ENCODE data around the gene NOS3. TPM values are rescaled to one million over a fixed set of nuclear protein-coding genes. Genes with fewer than 3 reads are reported as not detected.

Gene NOS3
- total RNA-seq, 2 experiments from 2014 or later = 5.4 to 6.2 TPM

- POLR2A ChIA-PET = interaction anchor here (1.0 to 1.6 kb wide), 2 partner anchors 13 to 33 kb away, joined by 4 to 5 read pairs; no protein-coding TSS in a partner anchor
- CTCF ChIA-PET = interaction anchor here (0.6 to 5.3 kb wide), 23 partner anchors 8 to 282 kb away, joined by 3 to 96 read pairs (median 7); partner anchors contain the start of genes NOS3 and TMUB1
- H3K4me3 Mint-ChIP-seq = no peak overlapping the region
- DNase-seq (no peak), ATAC-seq (no peak)
- TF ChIP-seq, protein P1, sequence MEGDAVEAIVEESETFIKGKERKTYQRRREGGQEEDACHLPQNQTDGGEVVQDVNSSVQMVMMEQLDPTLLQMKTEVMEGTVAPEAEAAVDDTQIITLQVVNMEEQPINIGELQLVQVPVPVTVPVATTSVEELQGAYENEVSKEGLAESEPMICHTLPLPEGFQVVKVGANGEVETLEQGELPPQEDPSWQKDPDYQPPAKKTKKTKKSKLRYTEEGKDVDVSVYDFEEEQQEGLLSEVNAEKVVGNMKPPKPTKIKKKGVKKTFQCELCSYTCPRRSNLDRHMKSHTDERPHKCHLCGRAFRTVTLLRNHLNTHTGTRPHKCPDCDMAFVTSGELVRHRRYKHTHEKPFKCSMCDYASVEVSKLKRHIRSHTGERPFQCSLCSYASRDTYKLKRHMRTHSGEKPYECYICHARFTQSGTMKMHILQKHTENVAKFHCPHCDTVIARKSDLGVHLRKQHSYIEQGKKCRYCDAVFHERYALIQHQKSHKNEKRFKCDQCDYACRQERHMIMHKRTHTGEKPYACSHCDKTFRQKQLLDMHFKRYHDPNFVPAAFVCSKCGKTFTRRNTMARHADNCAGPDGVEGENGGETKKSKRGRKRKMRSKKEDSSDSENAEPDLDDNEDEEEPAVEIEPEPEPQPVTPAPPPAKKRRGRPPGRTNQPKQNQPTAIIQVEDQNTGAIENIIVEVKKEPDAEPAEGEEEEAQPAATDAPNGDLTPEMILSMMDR (IDR thresholded peaks at IDR 0.05) = no peak
- H3K9me3 Mint-ChIP-seq = no peaks in the 10 kb centered on the region
- peaks cover 19% of the 10 kb centered on the region for H3K27me3 Mint-ChIP-seq
- H3K27ac Mint-ChIP-seq = no peak overlapping the region
- H3K36me3 Mint-ChIP-seq (ENCODE audit: low read depth) = no peaks in the 10 kb centered on the region
- intact Hi-C loops (cut with micrococcal nuclease) = no loop called here
- peaks cover 3% of the 10 kb centered on the region for H3K4me1 Mint-ChIP-seq (ENCODE audit: low read depth)
These were observed 28.6 kb upstream of the NOS3 start for GRCh38 chr7:150962290-150962552.

DNA sequence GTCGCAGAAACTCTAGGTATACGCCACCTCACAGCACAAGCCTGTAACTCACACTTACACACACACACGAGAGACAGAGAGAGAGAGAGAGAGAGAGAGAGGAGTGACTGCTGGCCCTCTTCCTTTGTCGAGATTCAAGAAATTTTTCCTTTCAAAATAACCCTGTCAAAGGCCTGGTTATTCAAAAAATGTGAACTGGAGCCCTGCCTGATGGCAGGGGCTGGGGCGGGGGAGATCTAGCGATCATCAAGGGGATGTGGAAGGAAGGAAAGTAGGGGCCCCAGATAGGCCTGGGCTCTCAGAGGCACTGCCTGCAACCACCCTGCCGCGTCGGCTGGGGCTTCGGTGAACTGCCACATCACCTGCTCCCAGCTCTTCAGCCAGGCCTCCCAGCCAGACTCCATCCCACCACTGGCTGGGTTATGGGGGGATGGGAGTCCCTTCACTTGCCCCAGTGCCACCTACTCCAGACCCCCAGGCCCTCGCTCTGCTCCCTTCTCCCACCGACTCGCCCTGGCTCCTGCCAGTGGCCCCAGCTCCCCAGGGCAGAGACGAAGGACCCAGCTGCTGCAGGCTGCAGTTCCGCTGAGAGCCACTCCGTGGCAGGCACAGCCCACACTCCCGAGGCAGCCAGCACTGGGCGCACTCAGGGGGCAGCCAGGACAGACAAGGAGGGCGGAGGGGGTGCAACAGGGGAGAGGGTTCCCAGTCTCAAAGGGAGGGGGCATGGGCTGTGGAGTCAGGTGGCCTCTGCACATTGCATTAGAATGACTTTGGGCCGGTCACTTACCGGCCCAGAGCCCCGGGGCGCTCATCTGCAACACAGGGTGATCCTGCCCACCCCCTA is 28.0 kb upstream of the NOS3 start:
- Mint-ChIP-seq H3K4me3 (no peak overlapping the region), H3K4me1 (ENCODE audit: low read depth) (peaks cover 2% of the 10 kb centered on the region), H3K27me3 (peaks cover 16% of the 10 kb centered on the region), H3K27ac (no peak overlapping the region), H3K36me3 (ENCODE audit: low read depth) (no peaks in the 10 kb centered on the region), H3K9me3 (no peaks in the 10 kb centered on the region)
- CTCF ChIA-PET = interaction anchor here (0.6 to 5.3 kb wide), 38 partner anchors 8 to 281 kb away, joined by 3 to 96 read pairs (median 5); partner anchors contain the start of genes NOS3 and TMUB1
- TF ChIP-seq, protein P1 (IDR thresholded peaks at IDR 0.05) = peak; percentile 90
- intact Hi-C loops (cut with micrococcal nuclease) = no loop called here
- POLR2A ChIA-PET = interaction anchor here (1.0 to 1.6 kb wide), 3 partner anchors 12 to 63 kb away, joined by 3 to 5 read pairs (median 4); no protein-coding TSS in a partner anchor
- ATAC-seq (peak; percentile 98), DNase-seq (peak; percentile 69)

GRCh38 chr7:150963707-150964559 is 26.9 kb upstream of the NOS3 start:
- Mint-ChIP-seq H3K4me3 (no peak overlapping the region), H3K27ac (no peak overlapping the region), H3K27me3 (peaks cover 10% of the 10 kb centered on the region), H3K9me3 (no peaks in the 10 kb centered on the region), H3K36me3 (ENCODE audit: low read depth) (no peaks in the 10 kb centered on the region), H3K4me1 (ENCODE audit: low read depth) (peaks cover 2% of the 10 kb centered on the region)
- CTCF ChIA-PET = interaction anchor here (1.3 to 5.3 kb wide), 18 partner anchors 11 to 280 kb away, joined by 3 to 96 read pairs (median 8); partner anchors contain the start of gene NOS3
- ATAC-seq (no peak), DNase-seq (no peak)
- POLR2A ChIA-PET = interaction anchor here (1.1 to 1.6 kb wide), 2 partner anchors 31 to 62 kb away, joined by 3 to 4 read pairs; no protein-coding TSS in a partner anchor
- TF ChIP-seq, protein P1 (IDR thresholded peaks at IDR 0.05) = no peak
- intact Hi-C loops (cut with micrococcal nuclease) = no loop called here

DNA sequence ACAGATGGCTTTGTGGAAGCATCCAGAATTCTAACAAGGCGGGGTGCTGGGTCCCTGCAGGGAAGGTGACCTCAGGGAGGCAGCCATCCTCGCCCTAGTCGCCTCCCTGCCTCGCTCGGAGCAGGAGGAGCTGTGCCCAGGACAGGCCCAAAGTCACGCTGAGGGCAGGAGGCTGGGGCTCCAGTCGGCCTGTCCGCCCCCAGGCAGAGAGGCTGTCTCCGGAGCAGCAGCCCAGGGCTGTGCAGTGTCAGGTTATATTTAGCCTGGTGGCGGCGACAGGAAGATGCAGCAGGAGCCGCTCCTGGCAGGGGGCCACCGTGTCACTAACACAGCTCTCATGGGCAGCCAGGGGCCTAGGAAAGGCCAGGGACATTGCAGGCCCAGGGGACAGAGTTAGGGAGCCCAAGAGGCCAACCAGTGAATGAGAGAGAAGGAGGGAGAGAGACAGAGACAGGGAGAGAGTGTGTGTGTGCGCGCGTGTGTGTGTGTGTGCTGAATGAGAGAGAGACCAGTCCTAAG is 26.2 kb upstream of the NOS3 start:
- intact Hi-C loops (cut with micrococcal nuclease) = no loop called here
- Mint-ChIP-seq H3K4me1 (ENCODE audit: low read depth) (peaks cover 2% of the 10 kb centered on the region), H3K4me3 (no peak overlapping the region), H3K27ac (no peak overlapping the region), H3K9me3 (no peaks in the 10 kb centered on the region), H3K27me3 (peaks cover 8% of the 10 kb centered on the region), H3K36me3 (ENCODE audit: low read depth) (no peaks in the 10 kb centered on the region)
- ATAC-seq (no peak), DNase-seq (no peak)
- TF ChIP-seq, protein P1 (IDR thresholded peaks at IDR 0.05) = no peak
- ChIA-PET POLR2A (interaction anchor here (0.8 kb wide), 1 partner anchor 11 kb away, joined by 3 read pairs; no protein-coding TSS in a partner anchor), CTCF (interaction anchor here (1.3 to 5.3 kb wide), 6 partner anchors 20 to 147 kb away, joined by 3 to 96 read pairs (median 4); partner anchors contain the start of gene ABCB8)
